Measurements from ENCODE around the gene OR10V1. TPM values are rescaled to one million over a fixed set of nuclear protein-coding genes. Genes with fewer than 3 reads are reported as not detected.

Gene OR10V1, protein sequence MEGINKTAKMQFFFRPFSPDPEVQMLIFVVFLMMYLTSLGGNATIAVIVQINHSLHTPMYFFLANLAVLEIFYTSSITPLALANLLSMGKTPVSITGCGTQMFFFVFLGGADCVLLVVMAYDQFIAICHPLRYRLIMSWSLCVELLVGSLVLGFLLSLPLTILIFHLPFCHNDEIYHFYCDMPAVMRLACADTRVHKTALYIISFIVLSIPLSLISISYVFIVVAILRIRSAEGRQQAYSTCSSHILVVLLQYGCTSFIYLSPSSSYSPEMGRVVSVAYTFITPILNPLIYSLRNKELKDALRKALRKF
- total RNA-seq (2012; rRNA removed) (not detected in 2 replicates), polyA plus RNA-seq (2012; rRNA removed) (not detected in 2 replicates), Bru-seq, nascent RNA (not detected), BruChase-seq, experiment 1, labeled RNA remaining after a 6-hour chase (not detected), BruChase-seq, experiment 2, labeled RNA remaining after a 2-hour chase (not detected)
- not detected in 2 replicates for polyA plus RNA-seq (2012; cell fraction: cytosol; rRNA removed)
- not detected in 2 replicates for polyA plus RNA-seq (2012; cell fraction: nucleus; rRNA removed; ENCODE audit: low replicate concordance)
- long read RNA-seq, result 0 reads

DNA sequence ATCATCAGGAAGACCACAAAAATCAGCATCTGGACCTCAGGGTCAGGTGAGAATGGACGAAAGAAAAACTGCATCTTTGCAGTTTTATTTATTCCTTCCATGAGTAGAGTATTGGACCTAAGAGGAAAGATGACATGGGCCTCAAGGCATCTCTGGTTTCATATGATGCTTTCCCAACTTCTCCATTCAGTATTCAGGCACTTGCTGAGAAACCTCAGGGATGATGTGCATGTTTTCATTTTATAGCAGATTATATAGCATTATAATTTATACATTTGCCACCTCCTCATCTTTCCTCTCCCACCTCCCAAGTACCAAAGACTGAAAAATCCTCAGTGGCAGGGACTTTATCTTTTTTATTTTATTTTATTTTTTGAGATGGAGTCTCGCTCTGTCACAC is at the start of gene OR10V1:
Gene OR10V1, minus strand, starts transcription at position 101 of the 400 bp plus-strand sequence. Its CDS starts 0 bp downstream, at position 101.
- Histone ChIP-seq H2AK5ac (ENCODE audit: low read depth, low read length) (no peak within 1 kb of the TSS), H4K20me1 (ENCODE audit: insufficient read depth, low read length) (no peaks in the 10 kb centered on the region), H2BK20ac (ENCODE audit: low read depth, low read length) (no peak within 1 kb of the TSS), H3K9me1 (ENCODE audit: insufficient read depth, low read length) (no peaks in the 10 kb centered on the region), H3K4ac (ENCODE audit: low read depth, low read length) (no peak within 1 kb of the TSS), H3K27me3 (ENCODE audit: control insufficient read depth, insufficient read depth, low read length) (peaks cover 2% of the 10 kb centered on the region; the same call in 1 of the 2 replicates), H3K4me2 (ENCODE audit: low read depth, low read length) (no peak within 1 kb of the TSS), H3K79me1 (ENCODE audit: low read depth in 1 of 2, low read length in 2 of 2) (no peaks in the 10 kb centered on the region), H3K4me1 (ENCODE audit: control insufficient read depth, insufficient read depth, low read length) (peaks cover 1% of the 10 kb centered on the region; the same call in 1 of the 2 replicates), H2BK5ac (ENCODE audit: low read depth, low read length, poor library complexity, severe bottlenecking) (no peak within 1 kb of the TSS), H3K56ac (ENCODE audit: extremely low read depth, insufficient read depth, low read length) (no peak within 1 kb of the TSS), H4K5ac (ENCODE audit: low read depth, low read length) (no peak within 1 kb of the TSS), H3K14ac (replicated peaks; ENCODE audit: low read depth, low read length) (no peak within 1 kb of the TSS), H3K9ac (ENCODE audit: low read depth, low read length) (no peak within 1 kb of the TSS), H2BK120ac (ENCODE audit: low read depth, low read length) (no peak within 1 kb of the TSS), H3K36me3 (ENCODE audit: control insufficient read depth, insufficient read depth, low read length) (no peaks in the 10 kb centered on the region), H2AK9ac (replicated peaks; ENCODE audit: low read depth, low read length, poor library complexity) (no peak within 1 kb of the TSS), H2AFZ (replicated peaks; ENCODE audit: low read length, poor library complexity) (no peak within 1 kb of the TSS), H2BK15ac (ENCODE audit: low read depth, low read length) (no peak within 1 kb of the TSS), H3K18ac (ENCODE audit: low read depth, low read length) (no peak within 1 kb of the TSS), H4K8ac (ENCODE audit: low read depth in 2 of 2, low read length in 2 of 2) (no peak within 1 kb of the TSS), H3K4me3 (ENCODE audit: insufficient read depth, low read depth, low read length) (no peak within 1 kb of the TSS), H3K27ac (ENCODE audit: insufficient read depth, low read length) (no peak within 1 kb of the TSS), H3K23ac (ENCODE audit: low read depth, low read length) (no peak within 1 kb of the TSS), H4K91ac (ENCODE audit: insufficient read depth, low read depth, low read length) (no peak within 1 kb of the TSS), H3K9me3 (ENCODE audit: control insufficient read depth, insufficient read depth, low read length) (no peaks in the 10 kb centered on the region)
- BruUV-seq (replicated peaks), result no TSS peak
- no peak for TF ChIP-seq RAD21 (IDR thresholded peaks at IDR 0.05; ENCODE audit: low read length)
- no peak for TF ChIP-seq MXI1 (IDR thresholded peaks at IDR 0.05; ENCODE audit: borderline replicate concordance, low read depth, low read length)
- TF ChIP-seq MAFK (IDR thresholded peaks at IDR 0.05; ENCODE audit: low read depth, low read length), result no peak
- no peak for TF ChIP-seq RCOR1 (IDR thresholded peaks at IDR 0.05; ENCODE audit: insufficient replicate concordance, low read length)
- TF ChIP-seq SMC3 (IDR thresholded peaks at IDR 0.05; ENCODE audit: low read depth, low read length), result no peak
- ChIA-PET POLR2A (ENCODE audit: unreplicated experiment) (no interaction called here), CTCF (no interaction called here)
- DNase-seq (no peak), ATAC-seq (ENCODE audit: low read depth) (no peak)
- in situ Hi-C loops (cut with MboI; ENCODE audit: low sequenced_read_pairs) (no loop called here), dilution Hi-C loops (cut with HindIII; ENCODE audit: low sequenced_read_pairs, unreplicated experiment) (no loop called here), intact Hi-C loops (cut with micrococcal nuclease) (no loop called here)
- no CpG with 5 or more reads among the region's 2 CpGs for WGBS, 2 experiments (ENCODE audit: extremely low coverage in 2 of 2, insufficient read length in 1 of 2)
